HepG2 (cell line): ENCODE results near the gene HSF4. TPM values are rescaled to one million over a fixed set of nuclear protein-coding genes. Genes with fewer than 3 reads are reported as not detected.

Experiments used
- DPF2 ChIP-seq: sonication (generic); formaldehyde crosslinking; IDR thresholded peaks from 2 replicates; pipeline ENCODE4 v1.4.0; 2020; ENCODE audit warnings: mild to moderate bottlenecking, low read depth, missing genetic modification reagents, borderline replicate concordance
- EP300 ChIP-seq, 3 experiments: sonication (generic) in 1 of 3; formaldehyde crosslinking in 1 of 3; IDR thresholded peaks; 2 replicates each; pipeline versions ENCODE4 v1.5.1 to v1.6.1; 2011 to 2020; ENCODE audit warnings: low read depth in 2 of 3, low read length in 2 of 3, borderline replicate concordance in 1 of 3, improper control_type of control experiment in 1 of 3, mild to moderate bottlenecking in 1 of 3, missing genetic modification reagents in 1 of 3, moderate library complexity in 1 of 3
- MYNN ChIP-seq: sonication (generic); formaldehyde crosslinking; IDR thresholded peaks from 2 replicates; pipeline ENCODE4 v1.4.0; 2020; ENCODE audit warnings: mild to moderate bottlenecking, low read depth, missing genetic modification reagents
- NFE2 ChIP-seq: sonication (generic); formaldehyde crosslinking; IDR thresholded peaks from 2 replicates; pipeline ENCODE4 v1.4.0; 2020; ENCODE audit warnings: missing genetic modification reagents
- NR2F2 ChIP-seq: IDR thresholded peaks from 2 replicates; pipeline ENCODE4 v1.6.1; 2012; ENCODE audit warnings: low read depth, inconsistent platforms, borderline replicate concordance
- POLR2AphosphoS5 ChIP-seq: IDR thresholded peaks from 2 replicates; pipeline ENCODE4 v1.6.1; 2012; ENCODE audit warnings: low read depth, low read length
- SP5 ChIP-seq: IDR thresholded peaks from 2 replicates; pipeline ENCODE4 v1.6.1; 2016; ENCODE audit warnings: low read depth, borderline replicate concordance
- TMF1 ChIP-seq: sonication (generic); formaldehyde crosslinking; IDR thresholded peaks from 2 replicates; pipeline ENCODE4 v1.8.1; 2022; ENCODE audit warnings: low read depth, missing genetic modification reagents
- ZBTB1 ChIP-seq: sonication (generic); formaldehyde crosslinking; IDR thresholded peaks from 2 replicates; pipeline ENCODE4 v1.4.0; 2020; ENCODE audit warnings: missing genetic modification reagents, borderline replicate concordance
- ZNF224 ChIP-seq: sonication (generic); formaldehyde crosslinking; IDR thresholded peaks from 2 replicates; pipeline ENCODE4 v1.5.0; 2020; ENCODE audit warnings: mild to moderate bottlenecking, missing genetic modification reagents
- ZNF598 ChIP-seq: sonication (generic); formaldehyde crosslinking; IDR thresholded peaks from 2 replicates; pipeline ENCODE4 v1.5.1; 2020; ENCODE audit warnings: mild to moderate bottlenecking, missing genetic modification reagents, borderline replicate concordance
- polyA plus RNA-seq, 8 experiments: library from polyadenylated mRNA; depleted of rRNA in 3 of 8; stranded (reverse) in 7 of 8; unstranded in 1 of 8; fragments of >200 nt; fragmentation: Illumina TruSeq in 4 of 8; extraction: Trizol in 4 of 8; gene quantifications; 2 replicates each; pipeline versions ENCODE4 v1.2.1 to v1.2.3, GENCODE V29; 2011 to 2016; ENCODE audit warnings: low read depth in 4 of 8, missing spikeins in 1 of 8, mixed read lengths in 1 of 8; ENCODE audit not compliant: insufficient read depth in 1 of 8
- total RNA-seq, 5 experiments: library from RNA; depleted of rRNA; stranded (reverse); fragments of >200 nt; fragmentation: Illumina TruSeq; extraction: Trizol; gene quantifications; 2 replicates each; pipeline ENCODE4 v1.2.3, GENCODE V29; 2016; ENCODE audit warnings: low read depth in 1 of 5
- TF ChIP-seq, protein P1 (sequence below): sonication (generic); formaldehyde crosslinking; IDR thresholded peaks from 2 replicates; pipeline ENCODE4 v1.8.1; 2023; ENCODE audit warnings: missing genetic modification reagents, mild to moderate bottlenecking, borderline replicate concordance
- TF ChIP-seq, protein P2 (sequence below): sonication (generic); formaldehyde crosslinking; conservative IDR thresholded peaks from 2 replicates; pipeline ENCODE4 v1.4.0; 2020; ENCODE audit warnings: missing genetic modification reagents
- TF ChIP-seq, protein P3 (sequence below): sonication (generic); formaldehyde crosslinking; IDR thresholded peaks from 2 replicates; pipeline ENCODE4 v1.5.0; 2020; ENCODE audit warnings: mild to moderate bottlenecking, low read depth, missing genetic modification reagents, borderline replicate concordance
- TF ChIP-seq, protein P4 (sequence below): sonication (generic); formaldehyde crosslinking; IDR thresholded peaks from 2 replicates; pipeline ENCODE4 v1.5.0; 2020; ENCODE audit warnings: mild to moderate bottlenecking, missing genetic modification reagents
- TF ChIP-seq, protein P5 (sequence below): sonication (generic); formaldehyde crosslinking; IDR thresholded peaks from 2 replicates; pipeline ENCODE4 v1.9.0; 2021; ENCODE audit warnings: mild to moderate bottlenecking, missing genetic modification reagents

Gene HSF4
- total and polyA plus RNA-seq, 2 of the 13 experiments (the other 11 are each of a cell fraction or from before 2014, with no cell fraction given), result 3.5 to 16.9 TPM

DNA sequence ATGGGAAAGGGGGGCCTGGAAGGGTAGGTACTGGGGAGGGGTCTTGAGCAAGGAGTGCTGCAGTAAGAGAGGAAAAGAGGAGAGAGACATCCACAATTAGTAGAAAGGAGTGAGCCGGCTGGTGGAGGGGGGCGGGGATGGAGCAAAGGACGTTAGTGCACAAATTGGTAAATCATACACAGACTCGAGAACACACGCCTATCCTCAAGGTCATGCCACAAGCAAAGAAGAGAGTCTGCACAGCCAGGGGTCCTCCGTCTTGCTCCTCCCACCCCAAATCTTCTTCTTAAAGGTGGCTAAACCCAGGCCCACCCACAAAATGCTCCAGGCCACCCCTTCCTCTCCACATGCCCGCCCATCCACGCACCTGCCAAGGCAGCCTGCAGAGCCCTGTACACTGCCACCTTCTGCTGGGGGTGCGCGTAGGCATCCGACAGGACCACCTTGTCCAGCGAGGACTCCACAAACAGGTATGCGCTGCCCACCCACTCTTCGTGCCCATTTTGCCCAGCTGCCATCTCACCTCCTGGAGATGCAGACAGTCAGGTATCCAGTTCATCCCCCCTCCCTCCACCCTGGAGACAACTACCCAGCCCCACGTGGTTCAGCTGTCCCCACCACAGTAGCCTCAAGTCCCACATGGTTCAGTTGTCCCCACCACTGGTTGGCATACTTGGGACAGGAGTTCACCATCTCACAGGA lies 8.3 kb upstream of the HSF4 start (continued):
- TF ChIP-seq, protein P1, sequence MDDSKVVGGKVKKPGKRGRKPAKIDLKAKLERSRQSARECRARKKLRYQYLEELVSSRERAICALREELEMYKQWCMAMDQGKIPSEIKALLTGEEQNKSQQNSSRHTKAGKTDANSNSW (CRISPR knock-in tag), result no peak
- TF ChIP-seq DPF2 (no peak), ZNF224 (CRISPR knock-in tag) (no peak), EP300 (IDR thresholded peaks at IDR 0.05; ENCODE audit: low read depth in 2 of 2, low read length in 2 of 2) (no peak), EP300 (CRISPR knock-in tag; IDR thresholded peaks at IDR 0.05; ENCODE audit: borderline replicate concordance) (no peak), ZNF598 (no peak), NR2F2 (no peak), ZBTB1 (no peak), NFE2 (CRISPR knock-in tag) (no peak), SP5 (CRISPR knock-in tag) (0 out of 2 replicates have a peak, but pooled peaks have one; percentile 11), MYNN (CRISPR knock-in tag) (no peak), TMF1 (CRISPR knock-in tag) (no peak), POLR2AphosphoS5 (no peak)
- TF ChIP-seq, protein P2, sequence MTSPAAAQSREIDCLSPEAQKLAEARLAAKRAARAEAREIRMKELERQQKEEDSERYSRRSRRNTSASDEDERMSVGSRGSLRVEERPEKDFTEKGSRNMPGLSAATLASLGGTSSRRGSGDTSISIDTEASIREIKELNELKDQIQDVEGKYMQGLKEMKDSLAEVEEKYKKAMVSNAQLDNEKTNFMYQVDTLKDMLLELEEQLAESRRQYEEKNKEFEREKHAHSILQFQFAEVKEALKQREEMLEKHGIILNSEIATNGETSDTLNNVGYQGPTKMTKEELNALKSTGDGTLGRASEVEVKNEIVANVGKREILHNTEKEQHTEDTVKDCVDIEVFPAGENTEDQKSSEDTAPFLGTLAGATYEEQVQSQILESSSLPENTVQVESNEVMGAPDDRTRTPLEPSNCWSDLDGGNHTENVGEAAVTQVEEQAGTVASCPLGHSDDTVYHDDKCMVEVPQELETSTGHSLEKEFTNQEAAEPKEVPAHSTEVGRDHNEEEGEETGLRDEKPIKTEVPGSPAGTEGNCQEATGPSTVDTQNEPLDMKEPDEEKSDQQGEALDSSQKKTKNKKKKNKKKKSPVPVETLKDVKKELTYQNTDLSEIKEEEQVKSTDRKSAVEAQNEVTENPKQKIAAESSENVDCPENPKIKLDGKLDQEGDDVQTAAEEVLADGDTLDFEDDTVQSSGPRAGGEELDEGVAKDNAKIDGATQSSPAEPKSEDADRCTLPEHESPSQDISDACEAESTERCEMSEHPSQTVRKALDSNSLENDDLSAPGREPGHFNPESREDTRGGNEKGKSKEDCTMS, result no peak
- TF ChIP-seq, protein P3, sequence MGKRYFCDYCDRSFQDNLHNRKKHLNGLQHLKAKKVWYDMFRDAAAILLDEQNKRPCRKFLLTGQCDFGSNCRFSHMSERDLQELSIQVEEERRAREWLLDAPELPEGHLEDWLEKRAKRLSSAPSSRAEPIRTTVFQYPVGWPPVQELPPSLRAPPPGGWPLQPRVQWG (CRISPR knock-in tag), result no peak
- TF ChIP-seq, protein P4, sequence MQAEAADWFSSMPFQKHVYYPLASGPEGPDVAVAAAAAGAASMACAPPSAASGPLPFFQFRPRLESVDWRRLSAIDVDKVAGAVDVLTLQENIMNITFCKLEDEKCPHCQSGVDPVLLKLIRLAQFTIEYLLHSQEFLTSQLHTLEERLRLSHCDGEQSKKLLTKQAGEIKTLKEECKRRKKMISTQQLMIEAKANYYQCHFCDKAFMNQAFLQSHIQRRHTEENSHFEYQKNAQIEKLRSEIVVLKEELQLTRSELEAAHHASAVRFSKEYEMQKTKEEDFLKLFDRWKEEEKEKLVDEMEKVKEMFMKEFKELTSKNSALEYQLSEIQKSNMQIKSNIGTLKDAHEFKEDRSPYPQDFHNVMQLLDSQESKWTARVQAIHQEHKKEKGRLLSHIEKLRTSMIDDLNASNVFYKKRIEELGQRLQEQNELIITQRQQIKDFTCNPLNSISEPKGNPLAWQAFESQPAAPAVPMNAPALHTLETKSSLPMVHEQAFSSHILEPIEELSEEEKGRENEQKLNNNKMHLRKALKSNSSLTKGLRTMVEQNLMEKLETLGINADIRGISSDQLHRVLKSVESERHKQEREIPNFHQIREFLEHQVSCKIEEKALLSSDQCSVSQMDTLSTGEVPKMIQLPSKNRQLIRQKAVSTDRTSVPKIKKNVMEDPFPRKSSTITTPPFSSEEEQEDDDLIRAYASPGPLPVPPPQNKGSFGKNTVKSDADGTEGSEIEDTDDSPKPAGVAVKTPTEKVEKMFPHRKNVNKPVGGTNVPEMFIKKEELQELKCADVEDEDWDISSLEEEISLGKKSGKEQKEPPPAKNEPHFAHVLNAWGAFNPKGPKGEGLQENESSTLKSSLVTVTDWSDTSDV (CRISPR knock-in tag), result 0 out of 2 replicates have a peak, but pooled peaks have one; percentile 27
- TF ChIP-seq, protein P5, sequence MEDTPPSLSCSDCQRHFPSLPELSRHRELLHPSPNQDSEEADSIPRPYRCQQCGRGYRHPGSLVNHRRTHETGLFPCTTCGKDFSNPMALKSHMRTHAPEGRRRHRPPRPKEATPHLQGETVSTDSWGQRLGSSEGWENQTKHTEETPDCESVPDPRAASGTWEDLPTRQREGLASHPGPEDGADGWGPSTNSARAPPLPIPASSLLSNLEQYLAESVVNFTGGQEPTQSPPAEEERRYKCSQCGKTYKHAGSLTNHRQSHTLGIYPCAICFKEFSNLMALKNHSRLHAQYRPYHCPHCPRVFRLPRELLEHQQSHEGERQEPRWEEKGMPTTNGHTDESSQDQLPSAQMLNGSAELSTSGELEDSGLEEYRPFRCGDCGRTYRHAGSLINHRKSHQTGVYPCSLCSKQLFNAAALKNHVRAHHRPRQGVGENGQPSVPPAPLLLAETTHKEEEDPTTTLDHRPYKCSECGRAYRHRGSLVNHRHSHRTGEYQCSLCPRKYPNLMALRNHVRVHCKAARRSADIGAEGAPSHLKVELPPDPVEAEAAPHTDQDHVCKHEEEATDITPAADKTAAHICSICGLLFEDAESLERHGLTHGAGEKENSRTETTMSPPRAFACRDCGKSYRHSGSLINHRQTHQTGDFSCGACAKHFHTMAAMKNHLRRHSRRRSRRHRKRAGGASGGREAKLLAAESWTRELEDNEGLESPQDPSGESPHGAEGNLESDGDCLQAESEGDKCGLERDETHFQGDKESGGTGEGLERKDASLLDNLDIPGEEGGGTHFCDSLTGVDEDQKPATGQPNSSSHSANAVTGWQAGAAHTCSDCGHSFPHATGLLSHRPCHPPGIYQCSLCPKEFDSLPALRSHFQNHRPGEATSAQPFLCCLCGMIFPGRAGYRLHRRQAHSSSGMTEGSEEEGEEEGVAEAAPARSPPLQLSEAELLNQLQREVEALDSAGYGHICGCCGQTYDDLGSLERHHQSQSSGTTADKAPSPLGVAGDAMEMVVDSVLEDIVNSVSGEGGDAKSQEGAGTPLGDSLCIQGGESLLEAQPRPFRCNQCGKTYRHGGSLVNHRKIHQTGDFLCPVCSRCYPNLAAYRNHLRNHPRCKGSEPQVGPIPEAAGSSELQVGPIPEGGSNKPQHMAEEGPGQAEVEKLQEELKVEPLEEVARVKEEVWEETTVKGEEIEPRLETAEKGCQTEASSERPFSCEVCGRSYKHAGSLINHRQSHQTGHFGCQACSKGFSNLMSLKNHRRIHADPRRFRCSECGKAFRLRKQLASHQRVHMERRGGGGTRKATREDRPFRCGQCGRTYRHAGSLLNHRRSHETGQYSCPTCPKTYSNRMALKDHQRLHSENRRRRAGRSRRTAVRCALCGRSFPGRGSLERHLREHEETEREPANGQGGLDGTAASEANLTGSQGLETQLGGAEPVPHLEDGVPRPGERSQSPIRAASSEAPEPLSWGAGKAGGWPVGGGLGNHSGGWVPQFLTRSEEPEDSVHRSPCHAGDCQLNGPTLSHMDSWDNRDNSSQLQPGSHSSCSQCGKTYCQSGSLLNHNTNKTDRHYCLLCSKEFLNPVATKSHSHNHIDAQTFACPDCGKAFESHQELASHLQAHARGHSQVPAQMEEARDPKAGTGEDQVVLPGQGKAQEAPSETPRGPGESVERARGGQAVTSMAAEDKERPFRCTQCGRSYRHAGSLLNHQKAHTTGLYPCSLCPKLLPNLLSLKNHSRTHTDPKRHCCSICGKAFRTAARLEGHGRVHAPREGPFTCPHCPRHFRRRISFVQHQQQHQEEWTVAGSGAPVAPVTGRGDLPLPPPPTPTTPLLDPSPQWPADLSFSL (CRISPR knock-in tag), result no peak
